Neural cell (in vitro differentiated cells): ENCODE measurements around the gene FREM3. TPM values are rescaled to one million over a fixed set of nuclear protein-coding genes. Genes with fewer than 3 reads are reported as not detected.
A peak's percentile ranks its signal among the peaks of the same experiment; 100 is the strongest.

Experiments used
- H2AFZ ChIP-seq: fragments of 200-600, 300-800 bp; sonication (generic), shearing (Covaris generic); 2 replicates; pipeline ENCODE4 v1.6.0; 2014; ENCODE audit warnings: low read depth, mild to moderate bottlenecking, antibody characterized with exemption, low read length, moderate library complexity
- H3F3A ChIP-seq: fragments of 200-600 bp; shearing (Covaris generic); 2 replicates; pipeline ENCODE4 v1.6.1; 2016; ENCODE audit warnings: mild to moderate bottlenecking, moderate library complexity, mixed read lengths, antibody characterized with exemption, low read length; ENCODE audit not compliant: insufficient read depth, poor library complexity, severe bottlenecking
- H3K27ac ChIP-seq: fragments of 200-600, 300-800 bp; sonication (generic), shearing (Covaris generic); 2 replicates; pipeline ENCODE4 v1.5.1; 2014; ENCODE audit warnings: mild to moderate bottlenecking, low read length, moderate library complexity
- H3K27me3 ChIP-seq: fragments of 300-800, 200-600 bp; sonication (generic), shearing (Covaris generic); 2 replicates; pipeline ENCODE4 v1.6.0; 2014; ENCODE audit warnings: mild to moderate bottlenecking, low read depth, low read length, moderate library complexity; ENCODE audit not compliant: insufficient read depth
- H3K36me3 ChIP-seq: fragments of 300-800, 200-600 bp; sonication (generic), shearing (Covaris generic); 2 replicates; pipeline ENCODE4 v1.5.1; 2014; ENCODE audit warnings: mild to moderate bottlenecking, antibody characterized with exemption, low read length, moderate library complexity; ENCODE audit not compliant: insufficient read depth
- H3K4me2 ChIP-seq: fragments of 300-800, 200-600 bp; sonication (generic), shearing (Covaris generic); 2 replicates; pipeline ENCODE4 v1.6.0; 2014; ENCODE audit warnings: mild to moderate bottlenecking, low read length
- H3K4me3 ChIP-seq: fragments of 300-800, 200-600 bp; sonication (generic), shearing (Covaris generic); 2 replicates; pipeline ENCODE4 v1.5.1; 2014; ENCODE audit warnings: mild to moderate bottlenecking, low read length, moderate library complexity
- H3K79me2 ChIP-seq: fragments of 200-600 bp; shearing (Covaris generic); replicated peaks from 2 replicates; pipeline ENCODE4 v1.6.0; 2014; ENCODE audit warnings: mild to moderate bottlenecking, low read length, moderate library complexity; ENCODE audit not compliant: insufficient read depth
- H3K9ac ChIP-seq: fragments of 300-800, 200-600 bp; sonication (generic), shearing (Covaris generic); 2 replicates; pipeline ENCODE4 v1.6.1; 2016; ENCODE audit warnings: mild to moderate bottlenecking, low read length, mixed read lengths
- H3K9me2 ChIP-seq: fragments of 200-600 bp; shearing (Covaris generic); 2 replicates; pipeline ENCODE4 v1.6.1; 2016; ENCODE audit warnings: mild to moderate bottlenecking, low read length, mixed read lengths; ENCODE audit not compliant: insufficient read depth
- H3K9me3 ChIP-seq: fragments of 200-600, 300-800 bp; sonication (generic), shearing (Covaris generic); 2 replicates; pipeline ENCODE4 v1.6.1; 2016; ENCODE audit warnings: mild to moderate bottlenecking, mixed run types, low read length, moderate library complexity, mixed read lengths
- H4K20me1 ChIP-seq: fragments of 200-600 bp; shearing (Covaris generic); 2 replicates; pipeline ENCODE4 v1.6.1; 2016; ENCODE audit warnings: mild to moderate bottlenecking, mixed run types; ENCODE audit not compliant: insufficient read depth
- CTCF ChIP-seq: fragments of 450-650 bp; IDR thresholded peaks from 2 replicates; pipeline ENCODE4 v1.5.1; 2014; ENCODE audit warnings: antibody characterized with exemption, mild to moderate bottlenecking, moderate library complexity; ENCODE audit not compliant: poor library complexity, severe bottlenecking
- EP300 ChIP-seq: fragments of 450-650 bp; conservative IDR thresholded peaks from 2 replicates; pipeline ENCODE4 v1.6.1; 2014; ENCODE audit warnings: antibody characterized with exemption, mild to moderate bottlenecking, moderate library complexity; ENCODE audit not compliant: poor library complexity, severe bottlenecking
- EZH2 ChIP-seq: fragments of 200-600, 300-800 bp; shearing (Covaris generic), sonication (generic); IDR thresholded peaks from 2 replicates; pipeline ENCODE4 v1.6.1; 2014; ENCODE audit warnings: antibody characterized with exemption, low read length, borderline replicate concordance, mild to moderate bottlenecking; ENCODE audit not compliant: insufficient read depth, poor library complexity, severe bottlenecking
- MXI1 ChIP-seq: fragments of 450-650 bp; conservative IDR thresholded peaks from 2 replicates; pipeline ENCODE4 v1.6.1; 2014; ENCODE audit warnings: antibody characterized with exemption, mild to moderate bottlenecking; ENCODE audit not compliant: poor library complexity, severe bottlenecking
- POLR2AphosphoS5 ChIP-seq: IDR thresholded peaks from 2 replicates; pipeline ENCODE4 v1.6.1; 2012
- RAD21 ChIP-seq: fragments of 450-650 bp; conservative IDR thresholded peaks from 2 replicates; pipeline ENCODE4 v1.6.1; 2014; ENCODE audit warnings: antibody characterized with exemption, mild to moderate bottlenecking, moderate library complexity
- SMC3 ChIP-seq: fragments of 450-650 bp; conservative IDR thresholded peaks from 2 replicates; pipeline ENCODE4 v1.6.1; 2014; ENCODE audit warnings: antibody characterized with exemption, mild to moderate bottlenecking, moderate library complexity; ENCODE audit not compliant: poor library complexity
- TAF1 ChIP-seq: IDR thresholded peaks from 2 replicates; pipeline ENCODE4 v1.6.1; 2012; ENCODE audit warnings: low read depth
- polyA minus RNA-seq: library from RNA; depleted of rRNA, polyadenylated mRNA; stranded (reverse); fragments of >200 nt; gene quantifications from 2 replicates; pipeline ENCODE4 v1.2.3, GENCODE V29; 2014
- polyA plus RNA-seq: library from polyadenylated mRNA; depleted of rRNA; stranded (reverse); fragments of >200 nt; gene quantifications from 2 replicates; pipeline ENCODE4 v1.2.3, GENCODE V29; 2014
- TF ChIP-seq, protein P1 (sequence below): IDR thresholded peaks from 2 replicates; pipeline ENCODE4 v1.6.1; 2012; ENCODE audit warnings: borderline replicate concordance

Gene FREM3
- polyA plus RNA-seq (0.35 and 0.36 TPM in 2 replicates), polyA minus RNA-seq (1.2 TPM in 2 replicates)

DNA sequence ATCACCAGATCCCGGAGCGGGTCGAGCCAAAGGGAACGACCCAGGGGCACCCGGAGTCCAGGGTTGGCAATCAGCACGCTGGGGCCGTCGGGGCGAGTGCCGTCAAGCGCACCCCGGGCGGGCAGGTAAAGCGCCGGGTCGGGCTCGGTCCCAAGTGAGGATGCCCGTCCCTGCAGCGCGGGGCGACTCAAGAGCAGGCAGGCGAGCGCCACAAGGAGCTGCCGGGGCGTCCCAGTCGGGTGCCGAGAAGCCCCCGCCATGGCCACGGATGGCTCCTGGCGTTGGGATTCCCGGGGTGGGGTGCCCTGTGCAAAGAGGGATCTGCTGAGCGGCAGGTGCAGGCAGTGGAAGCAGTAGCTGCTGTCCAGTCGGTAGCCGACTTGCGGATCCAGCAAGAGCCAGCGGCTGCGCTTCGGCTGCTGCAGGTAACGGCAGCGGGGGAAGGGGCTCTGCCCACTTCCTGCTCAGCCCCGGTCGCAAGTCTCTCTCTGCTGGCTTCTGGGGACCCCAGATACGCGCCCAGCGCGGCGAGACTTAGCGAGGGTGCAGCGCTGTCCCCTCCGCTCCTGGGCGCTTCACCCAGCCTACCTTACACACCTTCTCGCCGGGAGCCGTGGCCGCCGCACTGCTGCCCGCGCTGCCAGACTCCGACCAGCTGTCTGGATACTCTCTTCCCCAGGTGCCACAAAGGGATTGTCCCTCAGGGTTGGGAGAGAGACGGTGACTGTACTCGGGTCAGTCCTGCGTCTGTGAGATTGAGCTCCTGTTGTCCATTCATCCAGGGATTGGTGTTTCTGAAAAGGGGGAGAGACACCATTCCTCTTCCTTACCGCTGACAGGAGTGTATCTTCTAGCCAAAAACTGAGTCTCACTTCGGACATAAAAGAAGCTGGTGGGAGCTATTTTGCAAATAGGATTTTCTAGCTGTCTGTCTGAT lies at the start of gene FREM3:
Gene FREM3 (minus strand): TSS at position 260 of the 937 bp plus-strand sequence. CDS start 0 bp downstream, at position 260.
- H3F3A ChIP-seq, result no peaks in the 10 kb centered on the region
- no peaks in the 10 kb centered on the region for H3K9me2 ChIP-seq
- H3K27ac ChIP-seq, result no peak within 1 kb of the TSS
- H4K20me1 ChIP-seq, result no peaks in the 10 kb centered on the region
- H3K9me3 ChIP-seq, result peaks cover 4% of the 10 kb centered on the region
- peak within 1 kb of the TSS; percentile 60 for H2AFZ ChIP-seq
- no peaks in the 10 kb centered on the region for H3K36me3 ChIP-seq
- peak within 1 kb of the TSS; percentile 68 for H3K4me2 ChIP-seq
- peaks cover 58% of the 10 kb centered on the region for H3K27me3 ChIP-seq
- H3K4me3 ChIP-seq, result peak within 1 kb of the TSS; percentile 78
- no peaks in the 10 kb centered on the region for H3K79me2 ChIP-seq
- H3K9ac ChIP-seq, result peak within 1 kb of the TSS; percentile 49
- TF ChIP-seq MXI1, result no peak
- TF ChIP-seq, protein P1, sequence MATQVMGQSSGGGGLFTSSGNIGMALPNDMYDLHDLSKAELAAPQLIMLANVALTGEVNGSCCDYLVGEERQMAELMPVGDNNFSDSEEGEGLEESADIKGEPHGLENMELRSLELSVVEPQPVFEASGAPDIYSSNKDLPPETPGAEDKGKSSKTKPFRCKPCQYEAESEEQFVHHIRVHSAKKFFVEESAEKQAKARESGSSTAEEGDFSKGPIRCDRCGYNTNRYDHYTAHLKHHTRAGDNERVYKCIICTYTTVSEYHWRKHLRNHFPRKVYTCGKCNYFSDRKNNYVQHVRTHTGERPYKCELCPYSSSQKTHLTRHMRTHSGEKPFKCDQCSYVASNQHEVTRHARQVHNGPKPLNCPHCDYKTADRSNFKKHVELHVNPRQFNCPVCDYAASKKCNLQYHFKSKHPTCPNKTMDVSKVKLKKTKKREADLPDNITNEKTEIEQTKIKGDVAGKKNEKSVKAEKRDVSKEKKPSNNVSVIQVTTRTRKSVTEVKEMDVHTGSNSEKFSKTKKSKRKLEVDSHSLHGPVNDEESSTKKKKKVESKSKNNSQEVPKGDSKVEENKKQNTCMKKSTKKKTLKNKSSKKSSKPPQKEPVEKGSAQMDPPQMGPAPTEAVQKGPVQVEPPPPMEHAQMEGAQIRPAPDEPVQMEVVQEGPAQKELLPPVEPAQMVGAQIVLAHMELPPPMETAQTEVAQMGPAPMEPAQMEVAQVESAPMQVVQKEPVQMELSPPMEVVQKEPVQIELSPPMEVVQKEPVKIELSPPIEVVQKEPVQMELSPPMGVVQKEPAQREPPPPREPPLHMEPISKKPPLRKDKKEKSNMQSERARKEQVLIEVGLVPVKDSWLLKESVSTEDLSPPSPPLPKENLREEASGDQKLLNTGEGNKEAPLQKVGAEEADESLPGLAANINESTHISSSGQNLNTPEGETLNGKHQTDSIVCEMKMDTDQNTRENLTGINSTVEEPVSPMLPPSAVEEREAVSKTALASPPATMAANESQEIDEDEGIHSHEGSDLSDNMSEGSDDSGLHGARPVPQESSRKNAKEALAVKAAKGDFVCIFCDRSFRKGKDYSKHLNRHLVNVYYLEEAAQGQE, result no peak
- TF ChIP-seq SMC3, result no peak
- TF ChIP-seq TAF1, result no peak
- no peak for TF ChIP-seq POLR2AphosphoS5
- no peak for TF ChIP-seq EZH2
- no peak for TF ChIP-seq EP300
- no peak for TF ChIP-seq CTCF

DNA sequence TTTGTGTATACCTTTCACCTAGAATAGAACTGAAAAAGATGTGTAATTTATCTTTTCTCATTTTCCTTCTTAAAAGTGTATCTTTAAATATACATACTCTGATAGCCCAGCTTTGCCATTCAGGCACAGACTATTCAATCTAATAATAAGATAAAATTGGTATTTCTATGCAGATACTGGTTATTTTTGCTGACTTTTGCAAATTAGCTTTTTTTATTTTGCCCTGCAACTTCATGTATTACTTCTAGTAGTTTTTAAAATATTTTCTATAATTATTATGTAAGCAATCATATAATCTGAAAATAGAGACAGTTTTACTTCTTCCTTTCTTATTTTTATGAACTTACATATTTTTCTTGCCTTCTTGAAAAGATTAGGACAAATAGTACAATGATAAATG lies 45.4 kb upstream of the FREM3 start:
- Histone ChIP-seq H3K27ac (no peak overlapping the region), H3K4me3 (no peak overlapping the region)
- TF ChIP-seq RAD21 (no peak), TAF1 (no peak), EZH2 (no peak), POLR2AphosphoS5 (no peak), CTCF (no peak), EP300 (no peak), MXI1 (no peak), SMC3 (no peak)
- TF ChIP-seq, protein P1, result no peak

More for the DNA sequence above, 45.4 kb upstream of the FREM3 start:
- no peaks in the 10 kb centered on the region for H3K27me3 ChIP-seq
- no peaks in the 10 kb centered on the region for H3F3A ChIP-seq
- no peak overlapping the region for H3K4me2 ChIP-seq
- H3K9me2 ChIP-seq, result no peaks in the 10 kb centered on the region
- no peaks in the 10 kb centered on the region for H3K79me2 ChIP-seq
- no peaks in the 10 kb centered on the region for H3K9me3 ChIP-seq
- no peak overlapping the region for H3K9ac ChIP-seq
- H3K36me3 ChIP-seq, result no peaks in the 10 kb centered on the region
- H4K20me1 ChIP-seq, result no peaks in the 10 kb centered on the region
- no peak overlapping the region for H2AFZ ChIP-seq
